Ovary (tissue), 3 donors: ENCODE results near the gene RAB29.

Experiments used
- CTCF ChIP-seq, 3 donors: fragments of 450-650 bp in 2 of 3; fragments of 200-600 bp in 1 of 3; IDR thresholded peaks; one replicate each; pipeline versions ENCODE4 v1.5.1 to v1.8.0; 2016 to 2022; ENCODE audit warnings: antibody characterized with exemption in 3 of 3, mild to moderate bottlenecking in 1 of 3
- EP300 ChIP-seq: sonication (generic); formaldehyde crosslinking; IDR thresholded peaks from one replicate; pipeline ENCODE4 v1.6.1; 2017; ENCODE audit warnings: antibody characterized with exemption
- POLR2A ChIP-seq: fragments of 450-650 bp; IDR thresholded peaks from one replicate; pipeline ENCODE4 v1.6.1; 2017; ENCODE audit warnings: antibody characterized with exemption, mild to moderate bottlenecking, moderate library complexity
- donor health status: DM: no; HTN: no; CAD: no.

DNA sequence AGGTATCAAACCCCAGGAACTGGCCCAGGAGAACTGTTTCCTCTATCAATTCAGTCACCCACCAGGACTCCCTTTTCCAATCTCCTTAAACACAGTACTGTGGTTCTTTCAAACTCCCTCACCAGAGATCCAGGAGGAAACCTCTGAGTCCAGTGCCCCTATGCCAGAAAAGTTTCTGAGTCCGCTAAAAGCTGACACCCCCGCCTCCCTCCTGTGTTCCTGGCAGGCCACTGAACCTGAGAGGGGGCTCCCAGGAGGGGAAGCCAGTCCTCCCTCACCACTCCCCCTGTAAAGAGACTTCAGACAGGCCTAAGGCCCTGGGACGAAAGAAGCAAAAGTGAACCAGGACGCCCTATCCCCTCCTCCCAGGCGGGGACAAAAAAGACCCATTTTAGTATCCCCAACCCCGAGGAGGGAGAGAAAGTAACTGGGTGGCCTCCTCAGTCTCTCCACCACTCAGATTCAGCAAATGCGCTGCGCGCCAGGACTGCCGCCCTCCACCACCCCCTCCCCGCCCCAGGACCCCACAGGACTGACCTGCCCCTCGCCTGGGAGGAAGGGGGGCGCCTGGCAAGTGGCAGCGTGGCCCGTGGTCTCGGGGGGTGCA, 37.1 kb upstream of the RAB29 start:
- TF ChIP-seq CTCF (IDR thresholded peaks at IDR 0.05), result no peak
- TF ChIP-seq POLR2A, result no peak
- TF ChIP-seq EP300, result no peak
